ENCODE results near the gene OVAAL.

The OVAAL gene

GRCh38 chr1:180532854-180533253 lies 25.9 kb upstream of the OVAAL start:
- TF ChIP-seq SPI1 (IDR thresholded peaks at IDR 0.05; ENCODE audit: borderline replicate concordance, low read depth) (no peak), CTCF (IDR thresholded peaks at IDR 0.05; ENCODE audit: insufficient read depth, low read length) (no peak), POLR2AphosphoS5 (IDR thresholded peaks at IDR 0.05; ENCODE audit: low read depth) (no peak), GABPA (IDR thresholded peaks at IDR 0.05; ENCODE audit: low read depth) (no peak), REST (IDR thresholded peaks at IDR 0.05; ENCODE audit: insufficient replicate concordance, low read depth) (no peak)
- Histone ChIP-seq H3K27ac (replicated peaks) (no peak overlapping the region), H3K4me3 (replicated peaks; ENCODE audit: insufficient read depth, low read length) (no peak overlapping the region), H3K27me3 (ENCODE audit: insufficient read depth, poor library complexity, severe bottlenecking) (peaks cover 4% of the 10 kb centered on the region)
- no peak for DNase-seq (ENCODE audit: low read depth in 1 of 2, low spot score in 1 of 2)

GRCh38 chr1:180533266-180533987 lies 25.3 kb upstream of the OVAAL start:
- H3K27me3 ChIP-seq (ENCODE audit: insufficient read depth, poor library complexity, severe bottlenecking), result peaks cover 4% of the 10 kb centered on the region
- no peak overlapping the region for H3K27ac ChIP-seq (replicated peaks)
- peak; percentile 24 to 67 for DNase-seq (ENCODE audit: low read depth in 1 of 2, low spot score in 1 of 2)
- no peak overlapping the region for H3K4me3 ChIP-seq (replicated peaks; ENCODE audit: insufficient read depth, low read length)
- TF ChIP-seq POLR2AphosphoS5 (IDR thresholded peaks at IDR 0.05; ENCODE audit: low read depth) (no peak), CTCF (IDR thresholded peaks at IDR 0.05; ENCODE audit: insufficient read depth, low read length) (peak; percentile 56)

GRCh38 chr1:180534214-180534613 lies 24.6 kb upstream of the OVAAL start:
- no peak overlapping the region for H3K27ac ChIP-seq (replicated peaks)
- peaks cover 4% of the 10 kb centered on the region for H3K27me3 ChIP-seq (ENCODE audit: insufficient read depth, poor library complexity, severe bottlenecking)

GRCh38 chr1:180535418-180535999 lies 23.3 kb upstream of the OVAAL start:
- TF ChIP-seq SPI1 (IDR thresholded peaks at IDR 0.05; ENCODE audit: borderline replicate concordance, low read depth), result no peak
- no peak for TF ChIP-seq REST (IDR thresholded peaks at IDR 0.05; ENCODE audit: insufficient replicate concordance, low read depth)
- TF ChIP-seq POLR2AphosphoS5 (IDR thresholded peaks at IDR 0.05; ENCODE audit: low read depth), result no peak
- no peak for TF ChIP-seq CTCF (IDR thresholded peaks at IDR 0.05; ENCODE audit: insufficient read depth, low read length)
- TF ChIP-seq GABPA (IDR thresholded peaks at IDR 0.05; ENCODE audit: low read depth), result no peak
- DNase-seq (ENCODE audit: low read depth in 1 of 2, low spot score in 1 of 2), result no peak
- no peak overlapping the region for H3K27ac ChIP-seq (replicated peaks)

More at GRCh38 chr1:180534214-180534613, 24.6 kb upstream of the OVAAL start:
- DNase-seq (ENCODE audit: low read depth in 1 of 2, low spot score in 1 of 2), result no peak
- TF ChIP-seq POLR2AphosphoS5 (IDR thresholded peaks at IDR 0.05; ENCODE audit: low read depth) (no peak), GABPA (IDR thresholded peaks at IDR 0.05; ENCODE audit: low read depth) (no peak), CTCF (IDR thresholded peaks at IDR 0.05; ENCODE audit: insufficient read depth, low read length) (no peak), SPI1 (IDR thresholded peaks at IDR 0.05; ENCODE audit: borderline replicate concordance, low read depth) (no peak)
- no peak overlapping the region for H3K4me3 ChIP-seq (replicated peaks; ENCODE audit: insufficient read depth, low read length)

More at GRCh38 chr1:180535418-180535999, 23.3 kb upstream of the OVAAL start:
- Histone ChIP-seq H3K4me3 (replicated peaks; ENCODE audit: insufficient read depth, low read length) (no peak overlapping the region), H3K27me3 (ENCODE audit: insufficient read depth, poor library complexity, severe bottlenecking) (peaks cover 4% of the 10 kb centered on the region)
